K562 (cell line): Measurements from ENCODE around the gene EXOC4. TPM values are rescaled to one million over a fixed set of nuclear protein-coding genes. Genes with fewer than 3 reads are reported as not detected.

Source experiments
- ATAC-seq: fragments of 200-7000 bp; cut with Tn5 transposase; 3 replicates; pipeline ENCODE4 v1.9.1; 2020; ENCODE audit warnings: moderate library complexity
- BruUV-seq: library from RNA; stranded (reverse); fragments of 400-500 nt; replicated peaks from 2 replicates; lab custom pipeline; 2021; lab: Mats Ljungman, UMichigan
- CTCF ChIA-PET: fragments of 300-600 bp; formaldehyde crosslinking; extraction: SDS; loops from one replicate; lab custom pipeline; 2021; ENCODE audit warnings: low intra/inter-chr PET ratio; lab: Yijun Ruan, JAX
- POLR2A ChIA-PET: fragments of 300-600, 350-650 bp; sonication (Branson Sonifier 250); formaldehyde crosslinking; extraction: SDS; loops from one replicate; lab custom pipeline; 2021; ENCODE audit warnings: antibody characterized with exemption, inconsistent platforms; lab: Yijun Ruan, JAX
- DNase-seq, 4 experiments: peaks; one replicate each; pipeline versions ENCODE4 v3.0.0 to v3.0.0-alpha.2; 2011 to 2018; ENCODE audit warnings: low spot score in 3 of 4, mixed read lengths in 3 of 4; ENCODE audit errors: extremely low read depth in 1 of 4
- FAIRE-seq: peaks from 2 replicates; lab custom pipeline; 2011; peaks lifted over from hg19 to GRCh38; lab: Jason Lieb, UNC
- H2AFZ ChIP-seq: 2 replicates; pipeline ENCODE4 v1.6.0; 2011; ENCODE audit warnings: low read depth, low read length, control low read depth, inconsistent platforms
- H3K27ac ChIP-seq: fragments of 200-600 bp; 3 replicates; pipeline ENCODE4 v1.8.0; 2011; ENCODE audit warnings: low read depth, mild to moderate bottlenecking, control low read depth, inconsistent platforms, low read length, moderate library complexity, mixed read lengths; ENCODE audit errors: extremely low read depth
- H3K27me3 ChIP-seq, 2 experiments: fragments of 300-600 bp in 1 of 2; 2 replicates in 1 of 2; 3 replicates in 1 of 2; pipeline versions ENCODE4 v1.6.0 to v1.8.0; 2011; ENCODE audit warnings: inconsistent platforms in 2 of 2, low read length in 2 of 2, mild to moderate bottlenecking in 1 of 2, mixed read lengths in 1 of 2, moderate library complexity in 1 of 2; ENCODE audit not compliant: control insufficient read depth in 2 of 2, insufficient read depth in 2 of 2
- H3K36me3 ChIP-seq: fragments of 300-600 bp; 3 replicates; pipeline ENCODE4 v1.8.0; 2011; ENCODE audit warnings: mild to moderate bottlenecking, low read length, inconsistent platforms; ENCODE audit not compliant: control insufficient read depth, insufficient read depth
- H3K4me1 ChIP-seq, 2 experiments: fragments of 200-600 bp in 1 of 2; replicated peaks in 1 of 2; 2 replicates in 1 of 2; 3 replicates in 1 of 2; pipeline versions ENCODE4 v1.5.1 to v1.8.0; 2011; ENCODE audit warnings: inconsistent platforms in 2 of 2, low read length in 2 of 2, mild to moderate bottlenecking in 1 of 2, mixed read lengths in 1 of 2, moderate library complexity in 1 of 2; ENCODE audit not compliant: control insufficient read depth in 2 of 2, insufficient read depth in 2 of 2
- H3K4me2 ChIP-seq: 2 replicates; pipeline ENCODE4 v1.6.1; 2011; ENCODE audit warnings: low read length, control low read depth, inconsistent platforms, mixed read lengths; ENCODE audit not compliant: insufficient read depth
- H3K4me3 ChIP-seq: fragments of 200-600 bp; sonication (generic), shearing (Covaris generic); 2 replicates; pipeline ENCODE4 v1.5.1; 2016; ENCODE audit warnings: control low read depth, inconsistent platforms
- H3K79me2 ChIP-seq: fragments of 200-600 bp; 3 replicates; pipeline ENCODE4 v1.8.0; 2011; ENCODE audit warnings: low read length, inconsistent platforms; ENCODE audit not compliant: control insufficient read depth, insufficient read depth
- H3K9ac ChIP-seq, 2 experiments: 2 replicates each; pipeline versions ENCODE4 v1.6.0 to v1.6.1; 2011; ENCODE audit warnings: low read depth in 2 of 2, low read length in 2 of 2, control low read depth in 1 of 2, inconsistent platforms in 1 of 2, mild to moderate bottlenecking in 1 of 2, mixed read lengths in 1 of 2; ENCODE audit not compliant: insufficient read depth in 1 of 2
- H3K9me1 ChIP-seq: one replicate; pipeline ENCODE4 v1.6.0; 2011; ENCODE audit warnings: inconsistent platforms, mild to moderate bottlenecking, low read length, moderate library complexity; ENCODE audit not compliant: control insufficient read depth, insufficient read depth
- H3K9me3 ChIP-seq: replicated peaks from 2 replicates; pipeline ENCODE4 v1.5.1; 2011; ENCODE audit warnings: low read depth, low read length, inconsistent platforms; ENCODE audit not compliant: control insufficient read depth, insufficient read depth
- H4K20me1 ChIP-seq: replicated peaks from 2 replicates; pipeline ENCODE4 v1.6.1; 2011; ENCODE audit warnings: low read length, inconsistent platforms, mixed read lengths; ENCODE audit not compliant: control insufficient read depth, insufficient read depth
- CREB3 ChIP-seq: fragments of 450-650 bp; conservative IDR thresholded peaks from 2 replicates; pipeline ENCODE4 v1.6.1; 2016; ENCODE audit warnings: missing genetic modification characterization, low read depth, mild to moderate bottlenecking, missing compliant biosample characterization, moderate library complexity
- EP400 ChIP-seq: fragments of 450-650 bp; IDR thresholded peaks from 2 replicates; pipeline ENCODE4 v1.6.1; 2017; ENCODE audit warnings: antibody characterized with exemption, mild to moderate bottlenecking, moderate library complexity
- GTF2A2 ChIP-seq: IDR thresholded peaks from 2 replicates; pipeline ENCODE4 v1.6.1; 2016; ENCODE audit warnings: mild to moderate bottlenecking, missing genetic modification characterization, missing compliant biosample characterization
- LARP7 ChIP-seq: fragments of 450-650 bp; IDR thresholded peaks from 2 replicates; pipeline ENCODE4 v1.6.1; 2016
- MIER1 ChIP-seq: fragments of 450-650 bp; IDR thresholded peaks from 2 replicates; pipeline ENCODE4 v1.6.1; 2016; ENCODE audit warnings: antibody characterized with exemption, mild to moderate bottlenecking, low read depth
- SMC3 ChIP-seq: conservative IDR thresholded peaks from 2 replicates; pipeline ENCODE4 v1.6.1; 2011; ENCODE audit warnings: low read depth, low read length, improper control_type of control experiment; ENCODE audit not compliant: insufficient read depth
- TAF9B ChIP-seq: fragments of 450-650 bp; IDR thresholded peaks from 2 replicates; pipeline ENCODE4 v1.6.1; 2018; ENCODE audit warnings: mild to moderate bottlenecking; ENCODE audit not compliant: partially characterized antibody
- ZNF174 ChIP-seq: fragments of 250-450 bp; sonication (Bioruptor Pico); IDR thresholded peaks from 2 replicates; pipeline ENCODE4 v1.4.0; 2020; ENCODE audit warnings: mild to moderate bottlenecking
- ZNF316 ChIP-seq: fragments of 450-650 bp; IDR thresholded peaks from 2 replicates; pipeline ENCODE4 v1.6.1; 2016
- ZNF609 ChIP-seq: sonication (generic); formaldehyde crosslinking; IDR thresholded peaks from 2 replicates; pipeline ENCODE4 v1.8.1; 2023; ENCODE audit warnings: missing genetic modification reagents, mild to moderate bottlenecking, borderline replicate concordance
- WGBS: fragments of 100-300 bp; shearing (Covaris generic); methylation state at CpG from one replicate; pipeline ENCODE4 v1.1.6; 2016; ENCODE audit warnings: low coverage, mixed read lengths; ENCODE audit not compliant: insufficient coverage; ENCODE audit errors: missing lambda C conversion rate; 5-methylcytosine and 5-hydroxymethylcytosine counted together
- in situ Hi-C: fragments of 300-500 bp; cut with MboI; formaldehyde crosslinking; loops from 4 replicates; pipeline ENCODE4 v1.15.0; 2018; ENCODE audit warnings: inconsistent platforms, mixed read lengths
- intact Hi-C: fragments of 100-400 bp; cut with micrococcal nuclease; formaldehyde crosslinking; loops from 2 replicates; pipeline ENCODE4 v1.14.2; 2022
- polyA plus RNA-seq, 8 experiments: library from polyadenylated mRNA; depleted of rRNA in 4 of 8; stranded (reverse) in 5 of 8; unstranded in 3 of 8; fragments of >200 nt; fragmentation: Nextera tagmentation in 2 of 8; fragmentation: Illumina TruSeq in 1 of 8; extraction: Ambion mirVana in 2 of 8; extraction: Trizol in 1 of 8; gene quantifications; 2 replicates each; pipeline versions ENCODE4 v1.2.1 to v1.2.3, GENCODE V29; 2011 to 2014; ENCODE audit warnings: inconsistent platforms in 1 of 8, missing spikeins in 1 of 8
- total RNA-seq, 7 experiments: library from RNA; depleted of rRNA in 6 of 7; stranded (reverse); fragments of >200 nt in 6 of 7; fragmentation: Illumina TruSeq in 2 of 7; extraction: Trizol in 2 of 7; gene quantifications; 2 replicates each; pipeline versions ENCODE4 v1.2.1 to v1.2.3, GENCODE V29; 2011 to 2021; ENCODE audit warnings: low replicate concordance in 1 of 7

The EXOC4 gene
- total and polyA plus RNA-seq, 9 of the 15 experiments (the other 6 are each of a cell fraction or from before 2014, with no cell fraction given): 18.5 to 73.1 (median 46.6) TPM

- Histone ChIP-seq H3K9me3 (no peaks in the 10 kb centered on the region), H2AFZ (no peak overlapping the region), H3K36me3 (no peaks in the 10 kb centered on the region), H3K4me3 (no peak overlapping the region), H3K4me1 (no peaks in the 10 kb centered on the region), H3K79me2 (no peaks in the 10 kb centered on the region), H3K27ac (no peak overlapping the region), H3K9me1 (no peaks in the 10 kb centered on the region), H3K4me2 (no peak overlapping the region), H4K20me1 (no peaks in the 10 kb centered on the region), H3K27me3 (no peaks in the 10 kb centered on the region), H3K9ac (no peak overlapping the region)
- no peak for ATAC-seq
- intact Hi-C loops: no loop called here
- ChIA-PET POLR2A (interaction anchor here (0.8 to 1.2 kb wide), 2 partner anchors 16 to 20 kb away, joined by 3 read pairs; no protein-coding TSS in a partner anchor), CTCF (no interaction called here)
- in situ Hi-C loops: no loop called here
- TF ChIP-seq EP400 (no peak), LARP7 (no peak)
- BruUV-seq: no TSS peak
- WGBS: 44% methylated on average over 7 of the region's 7 CpGs
- DNase-seq: no peak
- no peak for FAIRE-seq
Measured at GRCh38 chr7:133781486-133782090, 528.7 kb downstream of the EXOC4 start.

- no TSS peak for BruUV-seq
- Histone ChIP-seq H3K9me3 (no peaks in the 10 kb centered on the region), H3K9me1 (no peaks in the 10 kb centered on the region), H3K4me1 (no peaks in the 10 kb centered on the region), H3K4me2 (no peak overlapping the region), H3K4me3 (no peak overlapping the region), H3K27me3 (no peaks in the 10 kb centered on the region), H3K36me3 (no peaks in the 10 kb centered on the region), H2AFZ (no peak overlapping the region), H3K79me2 (no peaks in the 10 kb centered on the region), H4K20me1 (no peaks in the 10 kb centered on the region), H3K9ac (no peak overlapping the region), H3K27ac (no peak overlapping the region)
- intact Hi-C loops (no loop called here), in situ Hi-C loops (no loop called here)
- no peak for ATAC-seq
- no peak for FAIRE-seq
- POLR2A ChIA-PET: interaction anchor here (1.1 kb wide), 1 partner anchor 10 kb away, joined by 3 read pairs; no protein-coding TSS in a partner anchor
- no peak for DNase-seq
- 42% methylated on average over 5 of the region's 5 CpGs for WGBS
- CTCF ChIA-PET: no interaction called here
- TF ChIP-seq TAF9B (no peak), GTF2A2 (tag) (no peak), MIER1 (no peak), SMC3 (no peak), ZNF316 (no peak), CREB3 (tag) (no peak), ZNF174 (no peak), ZNF609 (CRISPR knock-in tag) (no peak)
Measured at GRCh38 chr7:133782470-133782869, 529.6 kb downstream of the EXOC4 start.
